HEK293 (cell line): ENCODE results near the gene BAZ2B.

Experiments used
- ZBTB1 ChIP-seq: fragments of 450-650 bp; formaldehyde crosslinking; IDR thresholded peaks from 2 replicates; pipeline ENCODE4 v1.5.1; 2016; ENCODE audit warnings: missing biosample characterization, missing genetic modification characterization
- ZFP41 ChIP-seq: fragments of 450-650 bp; formaldehyde crosslinking; IDR thresholded peaks from 2 replicates; pipeline ENCODE4 v1.5.1; 2016; ENCODE audit warnings: missing biosample characterization, missing genetic modification characterization, borderline replicate concordance
- ZNF175 ChIP-seq: fragments of 450-650 bp; formaldehyde crosslinking; IDR thresholded peaks from 2 replicates; pipeline ENCODE4 v1.5.1; 2016; ENCODE audit warnings: missing biosample characterization, missing genetic modification characterization
- ZNF23 ChIP-seq: fragments of 450-650 bp; formaldehyde crosslinking; IDR thresholded peaks from 2 replicates; pipeline ENCODE4 v1.5.1; 2016; ENCODE audit warnings: missing biosample characterization, missing genetic modification characterization, borderline replicate concordance
- ZNF792 ChIP-seq: fragments of 450-650 bp; formaldehyde crosslinking; IDR thresholded peaks from 2 replicates; pipeline ENCODE4 v1.5.1; 2016; ENCODE audit warnings: missing biosample characterization, missing genetic modification characterization
- ZSCAN18 ChIP-seq: fragments of 450-650 bp; formaldehyde crosslinking; IDR thresholded peaks from 2 replicates; pipeline ENCODE4 v1.5.1; 2016; ENCODE audit warnings: missing biosample characterization, missing genetic modification characterization

- TF ChIP-seq ZNF792 (tag by site-specific recombination): no peak
- no peak for TF ChIP-seq ZFP41 (tag by site-specific recombination)
- no peak for TF ChIP-seq ZBTB1
- no peak for TF ChIP-seq ZNF23 (tag by site-specific recombination)
- no peak for TF ChIP-seq ZSCAN18 (tag by site-specific recombination)
- no peak for TF ChIP-seq ZNF175
Observed at GRCh38 chr2:159661286-159661685, 44.9 kb upstream of the BAZ2B start.
